Measurements from ENCODE around the gene MLNR. TPM values are rescaled to one million over a fixed set of nuclear protein-coding genes. Genes with fewer than 3 reads are reported as not detected.

MLNR gene
- total RNA-seq, 1 donor from 2014 or later, result not detected

Other genes with a start within 250 kb of the MLNR start
- 39.4 and 41.6 TPM in 2 replicates for gene FNDC3A, start 244.4 kb upstream of the MLNR start, total RNA-seq
- gene CDADC1, start 27.6 kb downstream of the MLNR start, total RNA-seq, result 2.7 and 6.9 TPM in 2 replicates
- 6.9 and 9.4 TPM in 2 replicates for gene CAB39L, start 223.7 kb downstream of the MLNR start, total RNA-seq
- gene SETDB2, start 223.9 kb downstream of the MLNR start, total RNA-seq, result 8.6 and 13.0 TPM in 2 replicates